GM19452 (cell line): Measurements from ENCODE around the gene ADORA3.
A peak's percentile ranks its signal among the peaks of the same experiment; 100 is the strongest.

ENCODE experiments used
- ATAC-seq: cut with Tn5 transposase; IDR thresholded peaks from one replicate; pipeline ENCODE4 v1.9.1; 2021; ENCODE audit not compliant: unreplicated experiment

Gene ADORA3

DNA sequence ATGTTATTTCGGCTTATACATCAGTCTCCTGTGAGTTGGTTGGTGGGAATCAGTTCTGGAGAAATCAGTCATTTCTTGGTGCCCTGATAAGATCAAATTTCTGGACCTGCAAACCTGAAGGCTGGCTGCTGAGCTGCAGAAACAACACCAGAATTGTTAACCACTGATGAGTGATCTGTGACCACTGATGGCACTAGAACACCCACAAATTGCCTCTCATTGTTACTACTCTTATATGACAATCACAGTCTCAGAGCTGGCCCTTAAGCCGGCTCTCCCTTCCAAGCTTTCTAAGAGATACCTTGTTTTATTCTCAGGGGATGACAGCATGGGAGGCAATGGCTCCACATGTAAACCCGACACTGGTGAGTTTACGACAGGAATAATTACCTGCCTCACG lies 27.7 kb downstream of the ADORA3 start:
- no peak for ATAC-seq

DNA sequence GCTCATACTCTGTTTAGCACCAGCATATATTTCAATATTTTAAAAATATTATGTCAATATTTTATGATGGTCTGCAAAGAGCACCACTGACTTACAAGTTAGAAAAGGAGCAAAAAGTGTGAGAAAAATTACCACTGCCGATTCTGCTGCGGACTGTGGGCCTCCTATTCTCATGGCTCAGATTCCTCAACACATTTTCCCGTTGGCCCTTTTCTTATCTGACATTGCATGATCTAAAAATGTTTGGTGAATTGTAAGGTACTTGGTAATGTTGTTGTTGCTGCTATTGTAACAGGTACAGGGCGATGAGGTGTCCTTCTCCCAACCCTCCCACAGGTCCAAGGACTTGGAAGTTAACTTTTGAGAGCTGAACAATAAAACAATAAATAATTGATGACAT lies 28.9 kb downstream of the ADORA3 start:
- ATAC-seq, result no peak

DNA sequence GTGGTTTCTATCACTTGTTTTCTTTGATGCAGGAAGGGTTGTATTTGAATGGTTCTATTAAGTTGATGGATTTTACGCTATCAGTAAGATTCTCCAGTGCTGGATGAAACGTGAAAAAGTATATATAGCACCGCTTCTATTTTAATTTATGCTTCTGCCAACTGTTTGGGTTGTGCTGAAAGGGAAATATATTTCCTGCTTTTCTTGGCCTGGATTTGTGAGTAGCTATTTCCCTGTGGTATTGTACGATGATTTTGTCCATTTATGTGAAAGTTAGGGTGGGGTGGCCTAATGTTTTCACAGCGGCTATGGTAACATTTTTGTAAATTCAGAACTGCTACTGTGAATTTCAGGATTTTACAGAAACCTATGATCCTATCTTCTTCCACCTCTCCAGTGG lies 29.3 kb downstream of the ADORA3 start:
- ATAC-seq, result no peak

DNA sequence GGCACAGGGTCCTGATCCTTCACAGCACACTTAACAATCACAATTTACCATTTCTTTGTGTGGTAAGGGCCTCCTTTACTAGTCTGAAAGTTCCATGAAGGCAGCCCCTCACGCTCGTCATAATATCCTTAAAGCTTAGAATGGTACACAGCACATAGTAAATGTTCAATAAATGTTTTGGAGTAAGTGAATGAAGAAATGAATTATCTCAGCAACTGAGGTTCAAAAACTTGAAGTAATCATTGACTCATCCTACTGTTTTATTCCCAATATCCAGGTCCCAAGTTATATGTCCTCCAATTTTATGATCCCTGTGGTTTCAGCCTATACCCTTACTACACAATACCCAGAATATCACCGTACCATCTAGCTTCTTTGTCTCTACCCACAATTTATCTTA lies 31.9 kb downstream of the ADORA3 start:
- no peak for ATAC-seq

DNA sequence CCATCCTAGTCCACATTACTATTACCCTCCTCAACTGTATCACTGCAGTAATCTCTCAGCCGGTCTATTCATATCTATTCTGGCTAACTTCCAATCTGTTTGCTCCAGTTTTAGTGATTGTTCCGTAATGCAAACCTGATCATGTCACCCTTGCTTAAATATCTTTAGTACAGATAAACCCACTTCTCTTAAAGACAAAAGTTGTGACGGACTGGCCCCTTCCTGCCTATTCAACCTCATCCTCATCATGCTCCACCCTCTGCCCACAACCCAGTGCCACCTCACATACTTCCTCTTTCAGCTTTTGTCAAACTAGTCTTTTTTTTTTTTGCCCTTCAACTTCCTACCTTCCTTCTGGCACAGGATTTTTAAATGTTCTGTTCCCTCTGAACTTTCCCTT lies 32.4 kb downstream of the ADORA3 start:
- peak; percentile 57 for ATAC-seq

DNA sequence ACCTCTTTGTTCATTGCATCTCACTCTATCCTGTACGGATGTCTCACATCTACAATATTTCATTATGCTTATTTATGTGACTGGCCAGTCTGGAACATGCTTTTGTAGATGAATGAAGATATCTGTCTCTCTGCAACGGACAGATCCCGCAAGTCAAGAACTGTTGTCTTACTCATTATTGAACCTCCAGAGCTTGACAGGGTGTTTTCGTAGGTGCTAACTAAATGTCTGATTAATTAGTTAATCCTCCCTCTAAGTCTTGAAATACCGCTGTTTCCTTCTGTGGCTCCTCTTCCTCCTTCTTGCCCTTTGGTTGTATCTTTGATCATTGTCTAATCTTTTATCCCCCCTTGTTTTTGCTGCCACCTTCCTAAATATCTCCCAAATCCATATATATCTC lies 32.8 kb downstream of the ADORA3 start:
- ATAC-seq, result no peak

DNA sequence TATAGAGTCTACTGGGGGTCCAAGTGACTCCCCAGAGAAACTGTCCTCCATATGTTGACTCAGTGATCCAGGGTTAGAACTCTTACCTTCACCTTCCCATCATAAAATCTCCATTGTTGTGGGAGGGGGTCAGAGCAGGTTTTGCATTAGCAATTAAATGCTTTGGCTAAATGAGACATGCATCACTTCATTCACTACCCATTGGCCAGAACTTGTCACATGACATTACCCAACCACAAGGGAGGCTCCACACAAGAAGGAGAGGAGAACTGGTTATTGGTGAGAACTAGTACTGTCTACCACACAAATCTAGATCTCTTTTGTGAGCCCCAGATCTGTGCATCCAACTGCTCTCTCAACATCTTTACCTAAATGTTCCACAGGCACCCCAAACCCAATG lies 33.9 kb downstream of the ADORA3 start:
- ATAC-seq, result no peak

DNA sequence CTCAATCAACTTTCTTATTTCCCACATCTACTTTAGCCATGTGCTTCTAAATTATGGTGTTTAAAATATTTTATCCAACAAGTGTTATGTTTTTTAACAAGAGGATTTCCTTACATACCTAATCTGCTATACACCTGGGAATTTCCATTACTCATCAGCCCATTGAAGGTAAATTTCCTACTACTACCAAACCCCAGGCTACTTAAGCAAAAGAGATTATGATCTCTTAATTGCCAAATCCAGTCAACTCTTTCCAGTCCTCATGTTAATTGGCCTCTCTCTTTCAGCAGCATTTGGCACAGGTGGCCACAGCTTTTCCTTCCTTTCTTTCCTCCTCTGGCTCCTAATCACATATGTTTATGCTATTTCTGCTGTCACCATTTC lies 34.7 kb downstream of the ADORA3 start:
- no peak for ATAC-seq

DNA sequence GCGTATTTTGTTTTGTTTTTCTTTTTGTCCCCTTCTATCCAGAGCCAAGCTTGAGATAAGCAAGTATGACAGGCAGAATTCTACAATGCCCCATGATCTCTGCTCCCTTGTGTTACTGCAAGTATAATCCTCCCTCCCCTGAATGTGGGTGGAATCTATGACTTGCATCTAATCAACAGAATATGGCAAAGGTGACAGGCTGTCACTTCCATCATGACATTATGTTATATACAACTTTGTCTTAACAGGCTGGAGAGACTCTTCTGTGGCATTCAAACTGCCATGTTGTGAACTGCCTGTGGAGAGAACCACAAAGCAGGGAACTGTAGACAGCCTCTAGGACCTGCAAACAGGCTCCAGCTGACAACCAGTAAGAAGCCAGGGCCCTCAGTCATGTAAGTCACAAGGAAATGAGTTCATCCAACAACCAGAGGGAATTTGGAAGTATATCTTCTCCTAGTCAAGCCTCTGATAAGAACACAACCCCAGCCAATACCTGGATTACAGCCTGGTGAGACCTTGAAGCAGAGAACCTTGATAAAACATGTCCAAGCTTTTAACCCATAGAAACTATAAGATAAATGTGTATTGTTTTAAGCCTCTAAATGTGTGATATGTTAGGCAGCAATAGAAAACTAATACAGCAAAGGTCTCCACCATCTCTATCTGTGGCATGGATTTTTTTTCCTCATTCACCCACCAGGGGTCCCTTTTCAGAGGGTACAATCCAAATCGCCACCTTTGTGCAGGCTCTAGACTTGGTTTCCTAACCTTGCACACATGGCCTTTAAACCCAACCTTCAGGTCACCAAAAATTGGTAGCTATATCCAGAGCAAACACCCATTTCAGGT lies 35.3 kb downstream of the ADORA3 start:
- no peak for ATAC-seq

DNA sequence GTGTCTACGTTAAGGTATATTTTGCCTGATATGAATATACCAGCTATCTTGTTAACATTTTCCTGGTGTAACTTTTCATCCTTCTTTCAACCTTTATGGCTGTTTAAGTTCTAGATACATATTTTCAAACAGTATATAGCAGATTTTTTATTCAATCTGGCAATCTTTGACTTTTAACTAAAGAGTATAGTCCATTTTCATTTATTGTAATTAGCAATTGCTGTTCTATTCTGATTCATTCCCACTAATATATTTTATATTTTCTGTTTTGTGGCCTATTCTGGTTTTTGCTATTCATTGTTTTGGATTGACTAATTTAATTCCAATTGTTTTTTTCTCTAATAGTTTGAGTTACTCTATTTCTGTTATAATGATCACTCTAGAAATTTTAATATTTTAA lies 37.0 kb downstream of the ADORA3 start:
- no peak for ATAC-seq

DNA sequence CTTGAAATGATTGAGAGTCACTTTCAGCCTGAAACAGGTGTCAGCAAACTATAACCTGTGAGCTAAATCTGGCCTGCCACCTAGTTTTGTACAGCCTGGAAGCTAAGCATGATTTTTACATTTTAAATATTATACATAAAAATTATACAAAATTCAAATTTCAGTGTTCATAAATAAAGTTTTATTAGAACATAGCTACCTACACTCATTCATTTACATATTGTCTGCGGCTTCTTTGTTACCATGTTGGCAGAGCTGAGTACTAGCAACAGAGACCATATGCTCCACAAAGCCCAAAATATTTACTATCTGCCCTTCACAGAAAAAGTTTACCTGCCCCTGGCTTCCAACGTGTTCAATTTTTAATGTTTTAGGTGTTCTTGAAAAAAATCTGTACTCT lies 37.7 kb downstream of the ADORA3 start:
- ATAC-seq, result no peak

DNA sequence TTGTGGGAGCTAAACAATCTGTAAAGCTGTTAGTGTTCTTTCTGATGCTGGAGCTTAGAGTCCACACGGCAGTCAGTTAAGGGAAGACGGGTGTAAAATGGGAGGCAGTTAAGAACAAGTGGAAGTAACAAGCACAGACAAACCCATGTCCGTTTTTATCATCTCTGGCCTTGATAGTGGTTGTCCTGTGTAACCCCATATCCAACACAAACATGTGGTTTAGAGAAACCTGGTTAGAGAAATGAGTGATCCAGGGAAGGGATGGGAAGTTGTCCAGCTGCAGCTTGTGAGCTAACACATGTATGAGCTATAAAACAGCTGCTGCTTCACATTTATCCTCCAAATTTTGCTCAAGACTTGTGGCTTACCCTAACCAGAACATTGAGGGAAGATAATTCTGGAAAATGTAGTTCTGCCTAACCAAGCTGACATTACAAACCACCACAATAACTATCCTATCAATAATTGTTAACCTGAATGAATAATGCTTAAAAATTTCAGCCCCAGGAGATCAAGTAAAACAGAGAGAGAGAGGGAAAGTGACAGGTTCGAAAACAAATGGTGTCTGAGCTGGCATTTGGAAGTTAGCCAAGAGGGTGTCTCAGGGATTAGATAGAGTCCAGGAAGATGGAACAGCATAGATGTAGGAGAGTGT lies 40.3 kb downstream of the ADORA3 start:
- no peak for ATAC-seq

DNA sequence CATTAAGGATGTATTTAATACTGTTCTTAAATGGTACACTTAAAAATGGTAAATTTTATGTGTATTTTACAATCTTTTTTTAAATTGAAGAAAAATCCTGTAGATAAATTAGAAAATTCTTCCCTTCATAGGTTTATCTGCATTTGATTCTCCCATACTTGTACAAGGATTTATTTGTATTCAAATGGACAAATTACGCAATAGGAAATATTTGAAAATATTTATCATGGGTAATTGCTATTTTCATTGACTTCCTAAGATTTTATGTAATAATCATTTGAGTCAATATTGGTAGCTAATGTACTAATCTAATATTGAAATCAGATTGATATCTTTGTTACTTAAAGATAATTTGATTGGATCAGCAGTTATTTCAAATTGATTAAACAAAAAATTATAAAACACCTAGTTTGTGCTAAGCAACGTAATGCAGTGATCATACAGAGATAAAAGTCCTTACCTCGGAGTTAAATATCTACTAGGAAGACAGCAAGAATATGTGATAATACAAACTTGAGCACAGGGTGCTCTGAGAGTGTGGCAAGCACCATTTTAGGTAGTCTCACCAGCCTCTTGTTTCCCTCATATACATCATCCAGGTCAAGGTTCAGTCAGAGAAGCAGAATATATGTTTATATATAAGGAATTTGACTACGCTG lies 40.9 kb downstream of the ADORA3 start:
- no peak for ATAC-seq

DNA sequence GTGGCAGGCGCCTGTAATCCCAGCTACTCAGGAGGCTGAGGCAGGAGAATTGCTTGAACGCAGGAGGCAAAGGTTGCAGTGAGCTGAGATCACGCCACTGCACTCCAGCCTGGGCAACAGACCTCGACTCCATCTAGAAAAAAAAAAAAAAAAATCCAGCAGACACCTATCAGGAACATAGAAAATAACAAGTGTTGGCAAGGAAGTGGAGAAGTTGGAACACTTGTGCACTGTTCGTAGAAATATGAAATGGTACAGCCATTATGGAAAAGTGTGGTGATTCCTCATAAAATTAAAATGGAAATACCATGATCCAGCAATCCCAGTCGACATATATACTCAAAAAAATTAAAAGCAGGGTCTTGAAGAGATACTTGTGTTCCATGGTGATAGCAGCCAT lies 41.7 kb downstream of the ADORA3 start:
- ATAC-seq, result no peak

DNA sequence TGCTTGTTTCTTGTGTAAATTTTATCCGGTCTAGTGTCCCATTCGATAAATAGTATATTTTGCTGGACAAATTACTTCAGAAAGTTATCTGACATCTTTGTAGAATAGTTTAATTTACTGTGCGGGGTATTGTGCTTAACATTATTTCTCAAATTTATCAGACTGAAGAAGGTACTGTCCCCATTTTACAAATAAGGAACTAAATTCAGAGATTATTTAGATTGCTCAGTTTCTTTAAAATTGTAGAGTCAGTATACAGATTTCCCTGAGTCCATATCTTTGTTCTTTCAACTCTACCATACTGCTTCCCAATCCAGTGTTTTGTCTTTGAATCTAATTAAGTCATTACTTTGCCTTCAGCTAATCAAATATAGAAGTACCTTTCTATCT lies 47.8 kb downstream of the ADORA3 start:
- no peak for ATAC-seq

DNA sequence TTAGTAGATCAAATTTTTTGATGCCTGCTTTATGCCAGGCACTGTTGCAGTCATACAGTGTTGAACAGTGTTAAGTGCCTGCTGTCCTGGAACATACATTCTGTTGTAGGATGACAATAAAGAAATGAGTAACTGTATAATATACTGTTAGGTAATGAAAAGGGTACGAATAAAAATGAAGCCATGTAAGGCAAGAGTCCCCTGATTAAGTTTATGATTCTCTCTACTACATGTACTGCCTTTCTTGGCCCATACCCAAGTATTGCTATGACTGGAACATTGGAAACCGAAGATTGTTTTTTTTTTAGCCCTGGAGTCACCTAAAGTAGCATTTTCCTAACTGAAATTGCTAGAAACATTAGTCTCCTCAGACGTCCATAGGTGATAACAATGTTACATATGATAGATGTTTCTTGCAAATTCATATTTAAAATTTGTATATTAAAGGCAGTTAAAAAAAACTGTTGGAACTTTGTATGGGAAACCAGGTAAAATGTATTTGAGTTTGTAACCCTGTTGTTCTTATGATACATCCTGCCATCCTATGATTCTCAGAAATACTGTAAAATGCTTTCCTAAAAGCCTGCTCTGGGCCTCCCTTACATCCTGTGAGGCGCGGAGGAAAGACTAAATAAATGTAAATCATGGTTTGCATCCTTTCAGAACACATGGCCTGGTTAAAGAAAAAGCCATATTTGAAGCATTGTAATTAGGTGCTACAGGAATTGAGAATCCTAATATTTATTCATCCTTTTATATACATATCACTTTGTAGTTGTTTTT lies 48.4 kb downstream of the ADORA3 start:
- no peak for ATAC-seq

DNA sequence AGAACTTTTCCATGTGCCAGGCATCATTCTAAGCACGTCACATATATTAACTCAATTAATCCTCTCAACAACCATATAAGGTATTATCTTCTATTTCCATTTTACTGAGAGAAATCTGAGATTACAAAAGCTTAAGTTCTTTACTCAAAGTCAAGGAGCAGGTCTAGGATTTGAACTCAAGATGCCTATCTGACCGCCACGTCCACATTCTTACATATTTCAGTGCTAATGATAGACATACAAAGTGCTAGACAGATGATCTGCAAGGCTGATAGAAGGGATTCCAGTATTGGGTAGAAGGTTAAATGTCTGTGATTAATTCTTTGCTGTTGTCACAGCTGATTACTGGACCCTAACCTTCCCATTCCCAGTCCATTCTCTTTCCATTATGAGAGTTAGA lies 49.7 kb downstream of the ADORA3 start:
- ATAC-seq, result no peak

DNA sequence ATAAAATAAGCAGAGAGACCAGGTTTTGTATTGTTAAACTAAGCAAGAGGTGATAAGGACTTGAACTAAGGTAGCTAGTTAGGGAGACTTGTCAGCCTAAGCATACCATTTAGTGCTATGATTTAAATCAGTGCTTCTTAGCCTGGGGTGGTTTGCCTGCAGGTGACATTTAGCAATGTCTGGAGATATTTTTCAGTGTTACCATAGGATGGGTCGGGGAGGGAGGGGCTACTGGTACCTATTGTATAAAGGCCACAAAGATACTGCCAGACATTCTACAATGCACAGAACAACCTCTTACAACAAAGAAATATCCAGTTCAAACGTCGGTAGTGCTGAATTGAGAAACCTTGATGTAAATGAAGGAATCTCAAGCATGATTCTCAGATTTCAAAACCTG lies 50.9 kb downstream of the ADORA3 start:
- no peak for ATAC-seq

DNA sequence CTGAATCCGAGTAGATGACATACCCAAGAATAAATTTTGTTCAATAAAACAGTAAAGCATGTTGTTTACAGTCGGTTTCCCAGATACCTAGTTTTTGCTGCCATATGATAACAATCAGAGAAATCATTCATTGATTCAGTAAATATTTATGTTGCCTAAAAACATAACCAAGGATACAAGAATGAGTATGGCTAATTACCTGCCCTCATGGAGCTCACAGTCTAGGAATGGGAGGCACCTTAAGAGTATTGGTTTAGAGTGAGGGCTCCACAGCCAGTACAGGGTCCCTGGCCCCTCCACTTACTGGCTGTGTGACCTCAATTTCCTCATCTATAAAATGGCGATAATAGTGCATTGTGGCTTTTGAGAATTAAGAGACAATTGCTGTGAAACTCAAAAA lies 53.2 kb downstream of the ADORA3 start:
- ATAC-seq, result no peak

DNA sequence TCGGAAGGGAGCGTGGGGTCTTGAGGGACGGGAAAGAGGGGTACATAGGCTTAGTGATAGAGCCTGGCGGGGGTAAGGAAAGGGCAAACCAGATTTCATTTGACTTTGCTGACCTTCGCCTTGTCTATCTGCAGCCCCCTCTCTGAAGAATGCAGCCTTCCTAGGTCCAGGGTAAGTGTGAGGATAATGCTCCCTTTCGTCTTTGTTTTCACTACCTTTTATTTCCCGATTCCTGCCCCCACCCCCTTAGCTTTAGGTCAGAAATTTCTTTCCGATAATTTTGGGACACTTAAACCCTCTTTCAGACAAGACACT lies 53.8 kb downstream of the ADORA3 start:
- ATAC-seq, result no peak
